ENCODE results near the gene CABCOCO1.
"Not testable (repeated sequence)": the region's sequence is repeated elsewhere in the genome, so short reads cannot be mapped to it uniquely, and the experiment has no call there.

The CABCOCO1 gene

GRCh38 chr10:61719906-61720305 lies 57.2 kb downstream of the CABCOCO1 start:
- no peak overlapping the region for H3K9ac ChIP-seq (ENCODE audit: low read depth, low read length)
- no peaks in the 10 kb centered on the region for H3K36me3 ChIP-seq (ENCODE audit: insufficient read depth, low read length)
- H3K9me3 ChIP-seq (ENCODE audit: insufficient read depth, low read depth, low read length), result no peaks in the 10 kb centered on the region
- H3K4me1 ChIP-seq (ENCODE audit: insufficient read depth, low read length), result no peaks in the 10 kb centered on the region
- no peaks in the 10 kb centered on the region for H3K27me3 ChIP-seq (ENCODE audit: insufficient read depth, low read length)
- no peak overlapping the region for H3K27ac ChIP-seq (ENCODE audit: low read depth, low read length)
- WGBS, result 100% methylated on average over 3 of the region's 3 CpGs
- no peak overlapping the region for H3K4me3 ChIP-seq (ENCODE audit: low read length)

DNA sequence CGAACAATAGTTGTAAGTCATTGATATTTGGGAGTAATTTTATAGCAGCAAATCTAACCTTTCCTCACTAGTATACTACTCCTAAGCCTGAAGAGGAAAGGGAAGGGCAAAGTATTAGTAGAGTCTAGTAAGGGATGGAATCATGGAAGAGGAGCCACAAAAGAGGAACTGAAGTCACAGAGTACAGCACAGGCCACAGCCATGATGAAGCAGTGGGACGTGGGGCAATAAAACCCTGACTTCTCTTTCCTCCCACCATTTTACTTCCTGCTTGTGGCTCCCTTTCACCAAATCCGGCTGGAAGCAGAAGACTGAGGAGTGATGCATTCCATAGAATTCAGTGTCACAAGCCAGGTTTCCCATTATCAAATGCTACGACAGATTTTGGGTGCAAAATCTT lies 58.7 kb downstream of the CABCOCO1 start:
- Histone ChIP-seq H3K27me3 (ENCODE audit: insufficient read depth, low read length) (no peaks in the 10 kb centered on the region), H3K9ac (ENCODE audit: low read depth, low read length) (no peak overlapping the region), H3K4me1 (ENCODE audit: insufficient read depth, low read length) (no peaks in the 10 kb centered on the region), H3K4me3 (ENCODE audit: low read length) (no peak overlapping the region), H3K27ac (ENCODE audit: low read depth, low read length) (no peak overlapping the region), H3K9me3 (ENCODE audit: insufficient read depth, low read depth, low read length) (no peaks in the 10 kb centered on the region), H3K36me3 (ENCODE audit: insufficient read depth, low read length) (no peaks in the 10 kb centered on the region)
- 94% methylated on average over 3 of the region's 4 CpGs for WGBS

DNA sequence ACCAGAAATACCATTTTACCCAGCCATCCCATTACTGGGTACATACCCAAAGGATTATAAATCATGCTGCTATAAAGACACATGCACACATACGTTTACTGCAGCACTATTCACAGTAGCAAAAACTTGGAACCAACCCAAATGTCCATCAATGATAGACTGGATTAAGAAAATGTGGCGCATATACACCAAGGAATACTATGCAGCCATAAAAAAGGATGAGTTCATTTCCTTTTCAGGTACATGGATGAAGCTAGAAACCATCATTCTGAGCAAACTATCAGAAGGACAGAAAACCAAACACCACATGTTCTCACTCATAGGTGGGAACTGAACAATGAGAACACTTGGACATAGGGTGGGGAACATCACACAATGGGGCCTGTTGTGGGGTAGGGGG lies 62.5 kb downstream of the CABCOCO1 start:
- H3K9ac ChIP-seq (ENCODE audit: low read depth, low read length); H3K9me3 ChIP-seq (ENCODE audit: insufficient read depth, low read depth, low read length); H3K36me3 ChIP-seq (ENCODE audit: insufficient read depth, low read length); H3K4me1 ChIP-seq (ENCODE audit: insufficient read depth, low read length); H3K27ac ChIP-seq (ENCODE audit: low read depth, low read length); H3K27me3 ChIP-seq (ENCODE audit: insufficient read depth, low read length); H3K4me3 ChIP-seq (ENCODE audit: low read length): not testable (repeated sequence)
- WGBS, result 95% methylated on average over 2 of the region's 2 CpGs

- no peak overlapping the region for H3K9ac ChIP-seq (ENCODE audit: low read depth, low read length)
- no peak overlapping the region for H3K4me3 ChIP-seq (ENCODE audit: low read length)
- H3K36me3 ChIP-seq (ENCODE audit: insufficient read depth, low read length), result no peaks in the 10 kb centered on the region
- no peaks in the 10 kb centered on the region for H3K27me3 ChIP-seq (ENCODE audit: insufficient read depth, low read length)
- 100% methylated on average over 1 of the region's 2 CpGs for WGBS
- no peak overlapping the region for H3K27ac ChIP-seq (ENCODE audit: low read depth, low read length)
- H3K9me3 ChIP-seq (ENCODE audit: insufficient read depth, low read depth, low read length), result no peaks in the 10 kb centered on the region
- H3K4me1 ChIP-seq (ENCODE audit: insufficient read depth, low read length), result no peaks in the 10 kb centered on the region
These were observed 66.9 kb downstream of the CABCOCO1 start for GRCh38 chr10:61729596-61729995.

GRCh38 chr10:61730671-61731070 lies 67.9 kb downstream of the CABCOCO1 start:
- H3K4me1 ChIP-seq (ENCODE audit: insufficient read depth, low read length), result no peaks in the 10 kb centered on the region
- no peak overlapping the region for H3K4me3 ChIP-seq (ENCODE audit: low read length)
- H3K9ac ChIP-seq (ENCODE audit: low read depth, low read length), result no peak overlapping the region
- H3K36me3 ChIP-seq (ENCODE audit: insufficient read depth, low read length), result no peaks in the 10 kb centered on the region
- H3K9me3 ChIP-seq (ENCODE audit: insufficient read depth, low read depth, low read length), result no peaks in the 10 kb centered on the region
- no peak overlapping the region for H3K27ac ChIP-seq (ENCODE audit: low read depth, low read length)
- no peaks in the 10 kb centered on the region for H3K27me3 ChIP-seq (ENCODE audit: insufficient read depth, low read length)
- WGBS, result 100% methylated on average over 1 of the region's 2 CpGs

GRCh38 chr10:61731638-61732037 lies 68.9 kb downstream of the CABCOCO1 start:
- no peak overlapping the region for H3K9ac ChIP-seq (ENCODE audit: low read depth, low read length)
- H3K9me3 ChIP-seq (ENCODE audit: insufficient read depth, low read depth, low read length), result no peaks in the 10 kb centered on the region
- H3K27ac ChIP-seq (ENCODE audit: low read depth, low read length), result no peak overlapping the region
- H3K4me1 ChIP-seq (ENCODE audit: insufficient read depth, low read length), result no peaks in the 10 kb centered on the region
- 98% methylated on average over 1 of the region's 1 CpG for WGBS
- H3K27me3 ChIP-seq (ENCODE audit: insufficient read depth, low read length), result no peaks in the 10 kb centered on the region
- H3K4me3 ChIP-seq (ENCODE audit: low read length), result no peak overlapping the region
- H3K36me3 ChIP-seq (ENCODE audit: insufficient read depth, low read length), result no peaks in the 10 kb centered on the region

- H3K4me3 ChIP-seq (ENCODE audit: low read length), result no peak overlapping the region
- no peaks in the 10 kb centered on the region for H3K9me3 ChIP-seq (ENCODE audit: insufficient read depth, low read depth, low read length)
- WGBS, result 97% methylated on average over 2 of the region's 4 CpGs
- H3K27ac ChIP-seq (ENCODE audit: low read depth, low read length), result no peak overlapping the region
- H3K36me3 ChIP-seq (ENCODE audit: insufficient read depth, low read length), result no peaks in the 10 kb centered on the region
- H3K4me1 ChIP-seq (ENCODE audit: insufficient read depth, low read length), result no peaks in the 10 kb centered on the region
- H3K27me3 ChIP-seq (ENCODE audit: insufficient read depth, low read length), result no peaks in the 10 kb centered on the region
- no peak overlapping the region for H3K9ac ChIP-seq (ENCODE audit: low read depth, low read length)
These were observed 70.0 kb downstream of the CABCOCO1 start for GRCh38 chr10:61732629-61733278.

GRCh38 chr10:61733358-61733940 lies 70.7 kb downstream of the CABCOCO1 start:
- Histone ChIP-seq H3K4me3 (ENCODE audit: low read length) (no peak overlapping the region), H3K27me3 (ENCODE audit: insufficient read depth, low read length) (no peaks in the 10 kb centered on the region), H3K9me3 (ENCODE audit: insufficient read depth, low read depth, low read length) (no peaks in the 10 kb centered on the region), H3K27ac (ENCODE audit: low read depth, low read length) (no peak overlapping the region), H3K4me1 (ENCODE audit: insufficient read depth, low read length) (no peaks in the 10 kb centered on the region), H3K9ac (ENCODE audit: low read depth, low read length) (no peak overlapping the region), H3K36me3 (ENCODE audit: insufficient read depth, low read length) (no peaks in the 10 kb centered on the region)
- no CpG with 5 or more reads among the region's 1 CpG for WGBS

GRCh38 chr10:61735882-61736281 lies 73.2 kb downstream of the CABCOCO1 start:
- 96% methylated on average over 3 of the region's 3 CpGs for WGBS
- H3K4me3 ChIP-seq (ENCODE audit: low read length), result no peak overlapping the region
- no peak overlapping the region for H3K27ac ChIP-seq (ENCODE audit: low read depth, low read length)
- H3K36me3 ChIP-seq (ENCODE audit: insufficient read depth, low read length), result no peaks in the 10 kb centered on the region
- H3K27me3 ChIP-seq (ENCODE audit: insufficient read depth, low read length), result no peaks in the 10 kb centered on the region
- no peak overlapping the region for H3K9ac ChIP-seq (ENCODE audit: low read depth, low read length)
- no peaks in the 10 kb centered on the region for H3K4me1 ChIP-seq (ENCODE audit: insufficient read depth, low read length)
- H3K9me3 ChIP-seq (ENCODE audit: insufficient read depth, low read depth, low read length), result no peaks in the 10 kb centered on the region

- not testable (repeated sequence) for H3K27ac ChIP-seq (ENCODE audit: low read depth, low read length); H3K9ac ChIP-seq (ENCODE audit: low read depth, low read length); H3K36me3 ChIP-seq (ENCODE audit: insufficient read depth, low read length); H3K9me3 ChIP-seq (ENCODE audit: insufficient read depth, low read depth, low read length); H3K4me1 ChIP-seq (ENCODE audit: insufficient read depth, low read length); H3K4me3 ChIP-seq (ENCODE audit: low read length); H3K27me3 ChIP-seq (ENCODE audit: insufficient read depth, low read length)
- WGBS, result 97% methylated on average over 6 of the region's 6 CpGs
These were observed 74.7 kb downstream of the CABCOCO1 start for GRCh38 chr10:61737455-61737854.

DNA sequence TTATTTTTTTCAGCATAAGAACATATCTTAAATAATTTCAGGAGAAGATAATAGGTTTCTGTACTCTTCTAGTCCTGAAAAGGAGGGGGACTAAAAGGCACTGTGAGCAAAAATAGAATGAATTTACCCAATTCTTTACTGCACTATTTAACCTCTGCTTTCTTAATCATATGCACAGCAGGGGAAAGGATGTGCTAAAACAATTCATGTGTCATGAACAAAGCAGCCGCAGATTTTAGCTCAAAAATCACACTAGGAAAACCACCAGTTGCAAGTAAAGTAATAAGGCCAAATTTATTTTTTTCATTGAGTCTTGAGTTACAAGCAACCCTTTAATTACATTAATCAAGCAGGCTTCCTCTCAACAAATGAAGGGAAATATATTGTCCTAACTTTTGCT lies 80.1 kb downstream of the CABCOCO1 start:
- Histone ChIP-seq H3K27ac (ENCODE audit: low read depth, low read length) (no peak overlapping the region), H3K4me3 (ENCODE audit: low read length) (no peak overlapping the region)
- WGBS, result 88% methylated on average over 1 of the region's 1 CpG

DNA sequence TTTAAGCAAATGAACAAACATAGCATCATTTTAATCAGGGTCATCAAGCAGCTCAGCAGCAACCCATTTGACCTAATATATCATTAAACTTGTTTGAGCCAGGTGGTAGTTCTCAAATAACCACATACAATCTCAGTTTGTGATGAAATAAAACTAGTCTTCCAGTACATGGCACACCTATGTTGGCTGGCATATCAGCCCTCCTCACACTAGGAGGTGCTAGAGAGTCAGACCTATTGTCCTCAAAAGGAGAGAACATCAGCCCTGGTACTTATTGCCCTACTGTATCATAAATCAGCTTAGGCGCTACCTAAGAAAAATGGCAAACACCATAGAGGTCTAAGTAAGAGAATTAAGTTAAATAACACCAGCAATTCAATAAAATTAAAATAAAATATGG lies 81.7 kb downstream of the CABCOCO1 start:
- H3K4me3 ChIP-seq (ENCODE audit: low read length), result no peak overlapping the region
- no peaks in the 10 kb centered on the region for H3K27me3 ChIP-seq (ENCODE audit: insufficient read depth, low read length)
- no peak overlapping the region for H3K9ac ChIP-seq (ENCODE audit: low read depth, low read length)
- H3K4me1 ChIP-seq (ENCODE audit: insufficient read depth, low read length), result no peaks in the 10 kb centered on the region
- H3K36me3 ChIP-seq (ENCODE audit: insufficient read depth, low read length), result no peaks in the 10 kb centered on the region
- H3K27ac ChIP-seq (ENCODE audit: low read depth, low read length), result no peak overlapping the region
- H3K9me3 ChIP-seq (ENCODE audit: insufficient read depth, low read depth, low read length), result peaks cover 3% of the 10 kb centered on the region; the same call in 1 of the 2 replicates
- WGBS, result no CpG with 5 or more reads among the region's 1 CpG

More for the DNA sequence above, 80.1 kb downstream of the CABCOCO1 start:
- H3K9me3 ChIP-seq (ENCODE audit: insufficient read depth, low read depth, low read length), result peaks cover 3% of the 10 kb centered on the region; the same call in 1 of the 2 replicates
- H3K27me3 ChIP-seq (ENCODE audit: insufficient read depth, low read length), result no peaks in the 10 kb centered on the region
- no peaks in the 10 kb centered on the region for H3K4me1 ChIP-seq (ENCODE audit: insufficient read depth, low read length)
- H3K36me3 ChIP-seq (ENCODE audit: insufficient read depth, low read length), result no peaks in the 10 kb centered on the region
- H3K9ac ChIP-seq (ENCODE audit: low read depth, low read length), result no peak overlapping the region

All from HUES64 (cell line).